ENCODE measurements around the gene ELL3.

DNA sequence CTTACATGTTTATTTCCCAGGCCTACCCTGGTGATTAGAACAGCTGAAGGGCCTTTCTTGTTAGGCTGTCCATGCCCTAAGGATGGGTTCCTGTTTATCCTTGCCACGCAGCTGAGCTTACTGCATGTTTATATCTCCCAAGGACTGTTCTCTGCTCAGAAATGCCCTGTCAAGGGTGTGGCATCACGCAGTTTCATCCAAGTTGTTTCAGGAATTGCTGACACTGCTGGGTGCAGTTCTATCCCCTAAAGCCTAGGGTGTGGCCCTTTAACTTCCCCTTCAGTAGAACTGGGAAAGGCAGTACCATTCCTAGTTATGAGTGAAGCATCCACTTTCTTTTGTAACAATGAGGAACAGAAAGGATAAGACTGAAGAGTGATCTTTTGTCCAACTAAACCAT, 5.0 kb downstream of the ELL3 start:
- TF ChIP-seq, protein P1, sequence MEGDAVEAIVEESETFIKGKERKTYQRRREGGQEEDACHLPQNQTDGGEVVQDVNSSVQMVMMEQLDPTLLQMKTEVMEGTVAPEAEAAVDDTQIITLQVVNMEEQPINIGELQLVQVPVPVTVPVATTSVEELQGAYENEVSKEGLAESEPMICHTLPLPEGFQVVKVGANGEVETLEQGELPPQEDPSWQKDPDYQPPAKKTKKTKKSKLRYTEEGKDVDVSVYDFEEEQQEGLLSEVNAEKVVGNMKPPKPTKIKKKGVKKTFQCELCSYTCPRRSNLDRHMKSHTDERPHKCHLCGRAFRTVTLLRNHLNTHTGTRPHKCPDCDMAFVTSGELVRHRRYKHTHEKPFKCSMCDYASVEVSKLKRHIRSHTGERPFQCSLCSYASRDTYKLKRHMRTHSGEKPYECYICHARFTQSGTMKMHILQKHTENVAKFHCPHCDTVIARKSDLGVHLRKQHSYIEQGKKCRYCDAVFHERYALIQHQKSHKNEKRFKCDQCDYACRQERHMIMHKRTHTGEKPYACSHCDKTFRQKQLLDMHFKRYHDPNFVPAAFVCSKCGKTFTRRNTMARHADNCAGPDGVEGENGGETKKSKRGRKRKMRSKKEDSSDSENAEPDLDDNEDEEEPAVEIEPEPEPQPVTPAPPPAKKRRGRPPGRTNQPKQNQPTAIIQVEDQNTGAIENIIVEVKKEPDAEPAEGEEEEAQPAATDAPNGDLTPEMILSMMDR (conservative IDR thresholded peaks at IDR 0.05; ENCODE audit: low read depth, low read length) = no peak
- TF ChIP-seq EZH2 (IDR thresholded peaks at IDR 0.05; ENCODE audit: low read length, unreplicated experiment) = no peak
- TF ChIP-seq EZH2phosphoT487 (IDR thresholded peaks at IDR 0.05; ENCODE audit: borderline replicate concordance, low read length) = no peak

All from PC-3 (cell line).